K562 treated with DMSO at 1 percent for 12 hours (cell line): ENCODE data around the gene RARRES1. TPM values are rescaled to one million over a fixed set of nuclear protein-coding genes. Genes with fewer than 3 reads are reported as not detected.

ENCODE experiments used
- total RNA-seq: library from RNA; unstranded; fragments of 300-600 nt; gene quantifications from 2 replicates; pipeline ENCODE4 v1.2.3, GENCODE V29; 2022; ENCODE audit not compliant: insufficient read depth

Gene RARRES1, protein sequence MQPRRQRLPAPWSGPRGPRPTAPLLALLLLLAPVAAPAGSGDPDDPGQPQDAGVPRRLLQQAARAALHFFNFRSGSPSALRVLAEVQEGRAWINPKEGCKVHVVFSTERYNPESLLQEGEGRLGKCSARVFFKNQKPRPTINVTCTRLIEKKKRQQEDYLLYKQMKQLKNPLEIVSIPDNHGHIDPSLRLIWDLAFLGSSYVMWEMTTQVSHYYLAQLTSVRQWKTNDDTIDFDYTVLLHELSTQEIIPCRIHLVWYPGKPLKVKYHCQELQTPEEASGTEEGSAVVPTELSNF
- not detected in 2 replicates for total RNA-seq

DNA sequence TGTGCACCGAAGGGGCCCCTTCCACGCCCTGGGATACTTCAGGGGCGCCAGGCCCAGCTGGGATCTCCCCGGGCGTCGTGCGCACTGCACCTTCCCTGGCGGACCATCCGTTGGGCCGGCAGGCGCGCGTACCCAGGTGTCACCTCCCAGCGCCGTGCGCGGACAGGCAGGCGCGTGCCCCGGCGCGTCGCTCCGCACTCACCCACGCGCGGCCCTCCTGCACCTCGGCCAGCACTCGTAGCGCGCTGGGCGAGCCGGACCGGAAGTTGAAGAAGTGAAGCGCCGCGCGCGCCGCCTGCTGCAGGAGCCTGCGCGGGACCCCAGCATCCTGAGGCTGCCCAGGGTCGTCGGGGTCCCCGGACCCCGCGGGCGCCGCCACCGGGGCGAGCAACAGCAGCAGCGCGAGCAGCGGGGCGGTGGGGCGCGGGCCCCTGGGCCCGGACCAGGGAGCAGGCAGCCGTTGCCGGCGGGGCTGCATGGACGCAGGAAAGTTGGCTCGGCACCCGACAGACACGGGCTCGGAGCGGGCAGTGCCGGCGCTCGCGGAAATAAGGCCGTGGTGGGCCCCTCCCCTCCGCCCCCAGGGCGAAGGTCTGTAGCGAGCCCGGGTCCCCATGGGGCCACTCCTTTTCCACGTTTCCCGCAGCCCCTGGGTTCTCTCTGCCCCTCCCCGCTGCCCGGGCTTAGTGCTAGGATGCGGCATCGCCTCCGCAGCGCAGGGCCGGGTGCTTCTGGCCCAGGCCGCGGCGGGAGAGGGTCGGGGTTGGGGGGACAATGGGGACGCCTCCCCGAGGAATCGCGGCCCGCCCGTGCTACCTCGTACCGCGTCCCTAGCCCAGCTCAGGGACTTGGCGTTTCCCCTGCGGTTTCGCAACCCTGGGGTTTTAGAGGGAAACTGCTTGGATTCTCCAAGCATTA lies at the start of gene RARRES1:
Gene RARRES1, minus strand, starts transcription at position 520 of the 918 bp plus-strand sequence. Its CDS starts 42 bp downstream, at position 478.

DNA sequence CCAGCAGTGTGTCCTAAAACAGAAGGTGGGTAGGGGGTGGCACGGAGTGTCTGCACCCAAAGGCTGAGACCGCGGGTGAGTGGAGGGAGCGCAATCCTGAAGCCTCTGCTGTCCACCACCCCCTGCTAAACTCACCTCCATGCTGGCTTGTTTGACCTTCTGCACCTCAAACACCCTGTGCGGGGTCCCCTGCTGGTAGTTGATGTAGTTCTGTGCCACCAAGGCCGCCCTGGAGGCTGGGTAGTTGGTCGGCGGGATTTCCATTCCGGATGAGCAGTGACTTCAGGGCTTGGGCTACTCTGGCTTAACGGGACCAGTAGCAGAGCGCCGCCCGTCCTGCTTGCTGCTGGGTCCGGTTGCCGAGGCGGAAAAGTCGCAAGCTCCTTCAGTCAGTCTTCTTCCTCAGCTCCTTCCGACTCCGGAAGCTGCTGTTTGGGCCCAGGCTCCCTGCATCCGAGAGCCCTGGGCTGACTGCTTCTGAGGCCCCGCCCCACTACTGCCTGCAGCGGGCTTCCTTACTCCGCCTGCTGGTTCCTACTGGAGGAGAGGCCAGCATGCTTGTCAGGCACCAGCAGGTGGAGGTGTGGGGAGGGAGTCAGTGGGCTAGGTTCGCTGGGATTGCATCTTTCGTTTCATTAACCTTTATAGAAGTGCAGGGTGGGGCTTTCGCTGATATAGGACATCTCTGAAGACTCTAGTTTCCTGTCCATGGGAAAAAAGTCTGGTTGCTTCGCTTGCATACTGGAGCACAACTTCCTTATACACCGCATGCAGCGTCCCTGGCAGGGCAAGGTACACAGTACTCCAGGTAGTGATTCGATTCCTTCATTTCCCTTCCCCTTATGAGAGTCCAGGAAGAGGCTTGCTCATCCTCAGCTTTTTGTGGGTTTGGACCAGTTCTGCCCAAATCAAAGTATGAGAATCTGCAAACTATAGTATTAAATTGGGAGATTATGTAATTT lies 59.8 kb downstream of the RARRES1 start, which contains the start of gene LXN:
Gene LXN, minus strand, starts transcription at position 434 of the 962 bp plus-strand sequence. Its CDS starts 170 bp downstream, at position 264.

Other genes with a start within 250 kb of the RARRES1 start
- gene MLF1, start 161.3 kb downstream of the RARRES1 start, total RNA-seq = 10.8 and 15.8 TPM in 2 replicates
- 9.9 and 20.3 TPM in 2 replicates for gene GFM1, start 87.9 kb downstream of the RARRES1 start, total RNA-seq
- not detected in 2 replicates for gene LXN, start 59.8 kb downstream of the RARRES1 start, total RNA-seq
- 13.0 and 35.2 TPM in 2 replicates for gene MFSD1, start 69.6 kb upstream of the RARRES1 start, total RNA-seq